Upper lobe of left lung (tissue), 6 donors: ENCODE results near the gene EFNA5. TPM values are rescaled to one million over a fixed set of nuclear protein-coding genes. Genes with fewer than 3 reads are reported as not detected.

Source experiments
- ATAC-seq, 2 donors: fragments of 200-7000 bp; cut with Tn5 transposase; one replicate each; pipeline ENCODE4 v1.9.1; 2022; ENCODE audit warnings: mild to moderate bottlenecking in 2 of 2, moderate library complexity in 2 of 2; ENCODE audit not compliant: low FRiP score in 2 of 2
- DNase-seq, 2 donors: peaks; one replicate each; pipeline ENCODE4 v3.0.0-alpha.2; 2019 to 2020
- H3K27ac ChIP-seq, 4 donors: fragments of 200-600 bp; sonication (generic); one replicate each; pipeline ENCODE4 v1.5.1; 2016 to 2019
- H3K27me3 ChIP-seq, 4 donors: fragments of 200-600 bp; sonication (generic); one replicate each; pipeline ENCODE4 v1.5.1; 2017 to 2019
- H3K36me3 ChIP-seq, 4 donors: fragments of 200-600 bp; sonication (generic); one replicate each; pipeline ENCODE4 v1.5.1; 2016 to 2019
- H3K4me1 ChIP-seq, 4 donors: fragments of 200-600 bp; sonication (generic); one replicate each; pipeline ENCODE4 v1.5.1; 2018 to 2019
- H3K4me3 ChIP-seq, 4 donors: fragments of 200-600 bp; sonication (generic); one replicate each; pipeline ENCODE4 v1.5.1; 2017 to 2019; ENCODE audit warnings: mild to moderate bottlenecking in 2 of 4, moderate library complexity in 1 of 4
- H3K9me3 ChIP-seq, 4 donors: fragments of 200-600 bp; sonication (generic); one replicate each; pipeline ENCODE4 v1.5.1; 2018 to 2019
- EP300 ChIP-seq, 4 donors: sonication (generic); formaldehyde crosslinking; IDR thresholded peaks; one replicate each; pipeline ENCODE4 v1.5.1; 2017; ENCODE audit warnings: antibody characterized with exemption in 4 of 4, control low read depth in 2 of 4
- POLR2A ChIP-seq, 4 donors: fragments of 450-650 bp; IDR thresholded peaks; one replicate each; pipeline ENCODE4 v1.5.1; 2016 to 2017; ENCODE audit warnings: antibody characterized with exemption in 4 of 4, mild to moderate bottlenecking in 2 of 4
- POLR2AphosphoS5 ChIP-seq, 2 donors: sonication (generic); formaldehyde crosslinking; IDR thresholded peaks; one replicate each; pipeline ENCODE4 v1.5.1; 2017; ENCODE audit warnings: antibody characterized with exemption in 2 of 2
- WGBS, 2 donors: methylation state at CpG; one replicate each; pipeline ENCODE4 v1.1.5; 2017 to 2018; 5-methylcytosine and 5-hydroxymethylcytosine counted together
- total RNA-seq, 6 donors: library from RNA; depleted of rRNA in 4 of 6; stranded (reverse); fragments of >200 nt in 4 of 6; gene quantifications; one replicate each; pipeline versions ENCODE4 v1.1.0 to v1.2.1, GENCODE V29; 2016 to 2021
- TF ChIP-seq, protein P1 (sequence below), 6 experiments: fragments of 450-650 bp in 4 of 6; fragments of 200-600 bp in 2 of 6; sonication (generic) in 2 of 6; IDR thresholded peaks; one replicate each; pipeline ENCODE4 v1.5.1; 2016 to 2019; ENCODE audit warnings: antibody characterized with exemption in 6 of 6
- donor health status: DM: no; HTN: no; CAD: no; lungs with moderate emphysema.
- donor health status: DM: no; HTN: yes; CAD: no; lungs with severe emphysema.

The EFNA5 gene
- total RNA-seq, 6 donors from 2014 or later = 4.1 to 41.9 (median 7.3) TPM

DNA sequence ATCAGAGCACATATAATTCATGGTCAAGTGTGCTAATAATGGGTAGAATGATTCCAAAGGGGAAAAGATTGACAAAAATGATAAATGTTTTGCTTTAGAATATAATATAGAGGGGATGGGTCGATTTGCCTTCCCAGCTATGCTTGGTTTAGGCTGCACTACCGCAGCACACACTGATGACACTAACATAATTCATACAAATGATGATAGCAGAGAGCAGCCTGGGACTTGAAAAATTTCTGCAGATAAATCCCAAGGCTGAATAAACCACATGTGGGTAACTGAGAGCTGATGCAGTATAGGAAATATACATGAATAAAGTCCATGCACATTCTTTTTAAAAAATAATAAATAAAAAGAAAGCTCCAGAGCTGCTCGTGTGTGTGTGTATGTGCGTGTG is 54.5 kb downstream of the EFNA5 start:
- DNase-seq (no peak), ATAC-seq (no peak)
- 73 to 77% methylated on average over 4 of the region's 4 CpGs for WGBS, 2 donors
- no peaks in the 10 kb centered on the region for H3K9me3 ChIP-seq
- TF ChIP-seq EP300 (IDR thresholded peaks at IDR 0.05) (no peak), POLR2AphosphoS5 (IDR thresholded peaks at IDR 0.05) (no peak), POLR2A (IDR thresholded peaks at IDR 0.05) (no peak)
- TF ChIP-seq, protein P1, sequence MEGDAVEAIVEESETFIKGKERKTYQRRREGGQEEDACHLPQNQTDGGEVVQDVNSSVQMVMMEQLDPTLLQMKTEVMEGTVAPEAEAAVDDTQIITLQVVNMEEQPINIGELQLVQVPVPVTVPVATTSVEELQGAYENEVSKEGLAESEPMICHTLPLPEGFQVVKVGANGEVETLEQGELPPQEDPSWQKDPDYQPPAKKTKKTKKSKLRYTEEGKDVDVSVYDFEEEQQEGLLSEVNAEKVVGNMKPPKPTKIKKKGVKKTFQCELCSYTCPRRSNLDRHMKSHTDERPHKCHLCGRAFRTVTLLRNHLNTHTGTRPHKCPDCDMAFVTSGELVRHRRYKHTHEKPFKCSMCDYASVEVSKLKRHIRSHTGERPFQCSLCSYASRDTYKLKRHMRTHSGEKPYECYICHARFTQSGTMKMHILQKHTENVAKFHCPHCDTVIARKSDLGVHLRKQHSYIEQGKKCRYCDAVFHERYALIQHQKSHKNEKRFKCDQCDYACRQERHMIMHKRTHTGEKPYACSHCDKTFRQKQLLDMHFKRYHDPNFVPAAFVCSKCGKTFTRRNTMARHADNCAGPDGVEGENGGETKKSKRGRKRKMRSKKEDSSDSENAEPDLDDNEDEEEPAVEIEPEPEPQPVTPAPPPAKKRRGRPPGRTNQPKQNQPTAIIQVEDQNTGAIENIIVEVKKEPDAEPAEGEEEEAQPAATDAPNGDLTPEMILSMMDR (IDR thresholded peaks at IDR 0.05) = no peak
- no peaks in the 10 kb centered on the region for H3K4me1 ChIP-seq
- H3K36me3 ChIP-seq = no peaks in the 10 kb centered on the region
- H3K27ac ChIP-seq = no peak overlapping the region
- no peaks in the 10 kb centered on the region for H3K27me3 ChIP-seq
- no peak overlapping the region for H3K4me3 ChIP-seq

DNA sequence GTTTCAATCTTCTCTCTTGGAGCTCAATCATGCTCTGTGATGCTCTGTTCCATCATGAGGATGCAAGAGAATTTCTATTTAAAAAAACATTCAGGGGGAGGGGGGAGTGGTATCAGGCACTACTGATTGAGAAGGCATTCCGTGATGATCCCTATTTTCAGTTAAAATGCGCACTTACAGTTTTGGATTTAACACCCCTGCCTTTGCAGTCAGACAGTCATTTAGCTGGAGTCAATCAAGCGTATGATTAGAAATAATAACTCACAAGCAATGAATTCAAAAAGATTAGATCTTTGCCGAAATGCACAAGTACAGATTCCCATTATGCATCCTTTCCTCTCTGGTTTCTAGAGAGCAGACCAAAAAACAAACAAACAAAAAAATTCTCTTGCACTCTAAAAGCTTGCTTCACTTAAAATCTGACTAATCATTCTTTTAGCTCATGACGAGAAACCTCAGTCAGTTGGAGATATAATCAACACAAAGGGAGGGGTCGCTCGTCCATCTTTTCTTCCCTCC is 55.4 kb downstream of the EFNA5 start:
- whole genome bisulfite sequencing, 2 donors = 79 to 83% methylated on average over 7 of the region's 7 CpGs
- no peaks in the 10 kb centered on the region for H3K9me3 ChIP-seq
- DNase-seq = no peak
- no peak overlapping the region for H3K27ac ChIP-seq
- H3K4me3 ChIP-seq = no peak overlapping the region
- H3K27me3 ChIP-seq = no peaks in the 10 kb centered on the region
- H3K4me1 ChIP-seq = no peaks in the 10 kb centered on the region
- TF ChIP-seq POLR2A (IDR thresholded peaks at IDR 0.05) (no peak), POLR2AphosphoS5 (IDR thresholded peaks at IDR 0.05) (no peak), EP300 (IDR thresholded peaks at IDR 0.05) (no peak)
- TF ChIP-seq, protein P1 (IDR thresholded peaks at IDR 0.05) = no peak
- no peaks in the 10 kb centered on the region for H3K36me3 ChIP-seq
- ATAC-seq = no peak

DNA sequence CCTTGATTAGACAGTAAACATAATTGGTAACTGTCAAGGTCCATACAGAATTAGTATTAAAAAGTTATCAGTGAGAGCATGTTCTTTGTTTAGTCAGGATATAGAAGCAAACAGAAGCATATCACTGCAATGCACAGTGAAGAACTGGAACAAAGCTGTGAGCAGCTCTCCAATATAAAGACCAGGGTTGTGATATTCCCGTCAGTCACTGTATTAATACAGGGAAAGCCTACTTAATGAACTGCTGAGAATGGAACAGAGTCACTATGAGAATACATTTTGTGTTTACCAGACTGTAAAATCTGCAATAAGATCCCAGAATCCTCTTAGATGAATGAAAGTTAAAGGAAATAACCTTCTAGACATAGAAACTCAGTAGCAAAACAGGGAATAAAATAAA is 58.2 kb downstream of the EFNA5 start:
- DNase-seq (no peak), ATAC-seq (no peak)
- no peak for TF ChIP-seq POLR2A (IDR thresholded peaks at IDR 0.05)
- TF ChIP-seq, protein P1 (IDR thresholded peaks at IDR 0.05) = no peak
- TF ChIP-seq EP300 (IDR thresholded peaks at IDR 0.05) = no peak
- TF ChIP-seq POLR2AphosphoS5 (IDR thresholded peaks at IDR 0.05) = no peak
- H3K9me3 ChIP-seq = no peaks in the 10 kb centered on the region
- H3K4me3 ChIP-seq = no peak overlapping the region
- peaks cover 0 to 5% (median 0%) of the 10 kb centered on the region in 4 donors for H3K4me1 ChIP-seq
- 86 to 97% methylated on average over 1 of the region's 1 CpG for WGBS, 2 donors
- H3K36me3 ChIP-seq = no peaks in the 10 kb centered on the region
- no peak overlapping the region for H3K27ac ChIP-seq
- no peaks in the 10 kb centered on the region for H3K27me3 ChIP-seq

DNA sequence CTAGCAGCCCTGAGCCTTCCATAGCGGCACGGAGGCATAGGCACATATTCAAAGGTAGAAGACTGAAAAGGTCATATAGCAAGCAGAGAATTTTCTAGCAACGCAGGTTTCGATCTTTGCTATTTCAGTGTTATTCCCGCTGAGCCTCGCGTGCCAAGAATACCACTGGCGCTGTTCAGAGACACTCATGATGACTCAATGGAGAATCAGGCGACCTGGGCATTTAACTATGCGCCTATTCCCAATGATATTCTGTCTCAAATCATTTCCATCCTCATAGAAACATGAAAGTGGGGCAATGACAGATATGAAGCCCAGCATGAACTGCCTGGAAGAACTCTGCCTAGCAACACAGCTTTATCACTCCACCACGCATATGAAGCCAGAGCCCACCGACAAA is 59.9 kb downstream of the EFNA5 start:
- H3K36me3 ChIP-seq = no peaks in the 10 kb centered on the region

More for the DNA sequence above, 59.9 kb downstream of the EFNA5 start:
- Histone ChIP-seq H3K4me3 (no peak overlapping the region), H3K27ac (no peak overlapping the region), H3K27me3 (no peaks in the 10 kb centered on the region), H3K4me1 (peaks cover 0 to 5% (median 0%) of the 10 kb centered on the region in 4 donors), H3K9me3 (no peaks in the 10 kb centered on the region)
- TF ChIP-seq, protein P1 (IDR thresholded peaks at IDR 0.05) = no peak
- TF ChIP-seq EP300 (IDR thresholded peaks at IDR 0.05) = no peak
- TF ChIP-seq POLR2A (IDR thresholded peaks at IDR 0.05) = no peak
- TF ChIP-seq POLR2AphosphoS5 (IDR thresholded peaks at IDR 0.05) = no peak
- 93 to 97% methylated on average over 12 of the region's 12 CpGs for WGBS, 2 donors
- ATAC-seq (no peak), DNase-seq (no peak)
